ENCODE data around the gene CLDND2. TPM values are rescaled to one million over a fixed set of nuclear protein-coding genes. Genes with fewer than 3 reads are reported as not detected.
A peak's percentile ranks its signal among the peaks of the same experiment; 100 is the strongest.

The CLDND2 gene
- polyA plus RNA-seq, 1 of the 3 experiments (the other 2 are of a cell fraction): 0.26 TPM

DNA sequence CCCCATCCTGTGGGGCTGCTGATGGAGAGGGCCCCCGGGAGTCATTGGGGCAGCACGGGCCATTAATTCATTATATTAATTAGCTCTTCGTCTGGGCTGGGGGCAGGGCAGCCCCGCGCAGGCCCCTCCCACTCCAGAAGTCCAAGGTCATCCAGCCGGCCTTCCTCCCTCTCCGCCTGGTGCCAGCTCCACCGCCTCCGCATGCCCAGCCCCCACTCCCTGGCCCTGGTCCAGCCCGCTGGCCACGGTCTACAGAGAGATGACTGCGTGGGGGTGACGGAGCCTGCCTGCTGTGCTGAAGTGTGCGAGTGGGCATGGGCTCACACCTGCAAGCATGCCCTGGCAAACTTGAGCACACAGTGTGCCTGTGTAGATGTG, 48.5 kb downstream of the CLDND2 start:
- TF ChIP-seq EP300 (IDR thresholded peaks at IDR 0.05; ENCODE audit: borderline replicate concordance in 1 of 2, low read depth in 1 of 2, low read length in 1 of 2) (peak in 1 of 2 experiments; percentile 25; a peak in 1 of 4 replicates), MXI1 (IDR thresholded peaks at IDR 0.05; ENCODE audit: low read depth, low read length) (no peak), JUND (IDR thresholded peaks at IDR 0.05) (no peak), GATA2 (CRISPR knock-in tag; IDR thresholded peaks at IDR 0.05) (no peak), TCF12 (IDR thresholded peaks at IDR 0.05) (no peak), CHD2 (IDR thresholded peaks at IDR 0.05; ENCODE audit: low read length, partially characterized antibody) (peak; percentile 91), NFIC (IDR thresholded peaks at IDR 0.05; ENCODE audit: borderline replicate concordance) (0 out of 2 replicates have a peak, but pooled peaks have one; percentile 23)
- TF ChIP-seq, protein P1, sequence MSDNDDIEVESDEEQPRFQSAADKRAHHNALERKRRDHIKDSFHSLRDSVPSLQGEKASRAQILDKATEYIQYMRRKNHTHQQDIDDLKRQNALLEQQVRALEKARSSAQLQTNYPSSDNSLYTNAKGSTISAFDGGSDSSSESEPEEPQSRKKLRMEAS (IDR thresholded peaks at IDR 0.05; ENCODE audit: low read depth): no peak
- Histone ChIP-seq H2AFZ (ENCODE audit: low read depth) (no peak overlapping the region), H3K4me2 (no peak overlapping the region), H3K27ac (ENCODE audit: low read depth in 2 of 2, low read length in 1 of 2) (peak overlapping the region in 1 of 2 experiments; percentile 53; a peak in 2 of 4 replicates), H3K4me1 (ENCODE audit: control insufficient read depth in 1 of 2, insufficient read depth in 2 of 2, low read depth in 1 of 2, low read length in 1 of 2) (peaks cover 0 to 17% of the 10 kb centered on the region in 2 experiments; a peak in 1 of 4 replicates), H3K79me2 (ENCODE audit: insufficient read depth) (no peaks in the 10 kb centered on the region), H3K9me2 (no peaks in the 10 kb centered on the region), H3F3A (replicated peaks; ENCODE audit: insufficient read depth) (no peaks in the 10 kb centered on the region), H3K9me3 (no peaks in the 10 kb centered on the region), H3K4me3 (ENCODE audit: low read depth in 2 of 2, low read length in 1 of 2) (no peak overlapping the region), H4K20me1 (ENCODE audit: insufficient read depth) (no peaks in the 10 kb centered on the region), H3K27me3 (ENCODE audit: insufficient read depth) (no peaks in the 10 kb centered on the region), H3K36me3 (replicated peaks in 1 of 2; ENCODE audit: control insufficient read depth in 1 of 2, insufficient read depth in 2 of 2, low read length in 1 of 2) (no peaks in the 10 kb centered on the region), H3K9ac (no peak overlapping the region)
- CTCF ChIA-PET: interaction anchor here (0.8 to 1.0 kb wide), 2 partner anchors 19 to 457 kb away, joined by 3 read pairs; no protein-coding TSS in a partner anchor
- 9% methylated on average over 11 of the region's 14 CpGs for WGBS (ENCODE audit: low lambda C conversion rate)
- DNase-seq: peak; percentile 87
- POLR2A ChIA-PET: interaction anchor here (1.5 kb wide), 1 partner anchor 9 kb away, joined by 3 read pairs; the partner anchor contains the start of gene IGLON5

DNA sequence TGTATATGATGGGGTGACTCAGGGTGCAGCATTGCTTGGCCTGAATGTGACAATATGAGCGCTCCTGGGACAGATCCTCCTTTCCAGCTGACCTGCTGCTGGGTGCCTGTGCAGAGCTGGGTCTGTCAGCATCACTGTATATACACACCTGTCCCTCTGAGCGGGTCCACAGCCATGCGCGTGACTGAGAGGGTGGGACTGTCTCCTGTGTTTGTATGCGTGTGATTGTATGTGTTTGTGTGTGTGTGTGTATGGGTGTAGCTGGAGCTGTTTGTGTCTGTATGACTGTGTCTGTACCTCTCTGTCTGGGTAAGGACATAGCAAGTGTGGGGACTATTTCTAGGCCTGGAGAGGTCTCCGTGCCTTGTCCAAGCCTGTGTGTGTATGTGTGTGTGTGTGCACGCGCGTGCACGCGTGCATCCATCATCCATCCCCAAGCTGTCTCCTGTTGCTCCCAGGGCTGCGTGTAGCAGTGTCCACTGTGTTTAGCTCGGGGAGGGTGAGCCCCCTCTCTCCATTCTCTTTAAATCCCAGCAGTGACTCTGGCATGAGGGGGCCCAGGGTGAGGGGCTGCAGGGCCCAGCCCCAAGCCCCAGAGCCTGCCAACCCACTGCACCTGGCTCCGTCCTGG, 49.0 kb downstream of the CLDND2 start:
- H3K9me2 ChIP-seq: no peaks in the 10 kb centered on the region
- 83% methylated on average over 14 of the region's 14 CpGs for WGBS (ENCODE audit: low lambda C conversion rate)
- ChIA-PET CTCF (interaction anchor here (0.8 to 1.0 kb wide), 2 partner anchors 18 to 457 kb away, joined by 3 read pairs; no protein-coding TSS in a partner anchor), POLR2A (interaction anchor here (1.5 kb wide), 1 partner anchor 8 kb away, joined by 3 read pairs; the partner anchor contains the start of gene IGLON5)
- H2AFZ ChIP-seq (ENCODE audit: low read depth): no peak overlapping the region
- H3K4me3 ChIP-seq (ENCODE audit: low read depth in 2 of 2, low read length in 1 of 2): no peak overlapping the region
- no peaks in the 10 kb centered on the region for H4K20me1 ChIP-seq (ENCODE audit: insufficient read depth)
- TF ChIP-seq EP300 (IDR thresholded peaks at IDR 0.05; ENCODE audit: borderline replicate concordance in 1 of 2, low read depth in 1 of 2, low read length in 1 of 2) (no peak), FOXM1 (IDR thresholded peaks at IDR 0.05; ENCODE audit: low read depth) (no peak), TEAD4 (IDR thresholded peaks at IDR 0.05; ENCODE audit: borderline replicate concordance, insufficient read depth) (no peak), YY1 (IDR thresholded peaks at IDR 0.05; ENCODE audit: low read depth) (no peak), FOXJ3 (CRISPR knock-in tag; IDR thresholded peaks at IDR 0.05) (no peak), GATA2 (CRISPR knock-in tag; IDR thresholded peaks at IDR 0.05) (no peak), FOSL2 (IDR thresholded peaks at IDR 0.05; ENCODE audit: borderline replicate concordance, low read depth) (no peak), NFIC (IDR thresholded peaks at IDR 0.05; ENCODE audit: borderline replicate concordance) (no peak)
- TF ChIP-seq, protein P2, sequence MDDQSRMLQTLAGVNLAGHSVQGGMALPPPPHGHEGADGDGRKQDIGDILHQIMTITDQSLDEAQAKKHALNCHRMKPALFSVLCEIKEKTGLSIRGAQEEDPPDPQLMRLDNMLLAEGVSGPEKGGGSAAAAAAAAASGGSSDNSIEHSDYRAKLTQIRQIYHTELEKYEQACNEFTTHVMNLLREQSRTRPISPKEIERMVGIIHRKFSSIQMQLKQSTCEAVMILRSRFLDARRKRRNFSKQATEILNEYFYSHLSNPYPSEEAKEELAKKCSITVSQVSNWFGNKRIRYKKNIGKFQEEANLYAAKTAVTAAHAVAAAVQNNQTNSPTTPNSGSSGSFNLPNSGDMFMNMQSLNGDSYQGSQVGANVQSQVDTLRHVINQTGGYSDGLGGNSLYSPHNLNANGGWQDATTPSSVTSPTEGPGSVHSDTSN (IDR thresholded peaks at IDR 0.05): no peak
- TF ChIP-seq, protein P3, sequence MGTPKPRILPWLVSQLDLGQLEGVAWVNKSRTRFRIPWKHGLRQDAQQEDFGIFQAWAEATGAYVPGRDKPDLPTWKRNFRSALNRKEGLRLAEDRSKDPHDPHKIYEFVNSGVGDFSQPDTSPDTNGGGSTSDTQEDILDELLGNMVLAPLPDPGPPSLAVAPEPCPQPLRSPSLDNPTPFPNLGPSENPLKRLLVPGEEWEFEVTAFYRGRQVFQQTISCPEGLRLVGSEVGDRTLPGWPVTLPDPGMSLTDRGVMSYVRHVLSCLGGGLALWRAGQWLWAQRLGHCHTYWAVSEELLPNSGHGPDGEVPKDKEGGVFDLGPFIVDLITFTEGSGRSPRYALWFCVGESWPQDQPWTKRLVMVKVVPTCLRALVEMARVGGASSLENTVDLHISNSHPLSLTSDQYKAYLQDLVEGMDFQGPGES (IDR thresholded peaks at IDR 0.05; ENCODE audit: low read depth, low read length): no peak
- TF ChIP-seq, protein P4, sequence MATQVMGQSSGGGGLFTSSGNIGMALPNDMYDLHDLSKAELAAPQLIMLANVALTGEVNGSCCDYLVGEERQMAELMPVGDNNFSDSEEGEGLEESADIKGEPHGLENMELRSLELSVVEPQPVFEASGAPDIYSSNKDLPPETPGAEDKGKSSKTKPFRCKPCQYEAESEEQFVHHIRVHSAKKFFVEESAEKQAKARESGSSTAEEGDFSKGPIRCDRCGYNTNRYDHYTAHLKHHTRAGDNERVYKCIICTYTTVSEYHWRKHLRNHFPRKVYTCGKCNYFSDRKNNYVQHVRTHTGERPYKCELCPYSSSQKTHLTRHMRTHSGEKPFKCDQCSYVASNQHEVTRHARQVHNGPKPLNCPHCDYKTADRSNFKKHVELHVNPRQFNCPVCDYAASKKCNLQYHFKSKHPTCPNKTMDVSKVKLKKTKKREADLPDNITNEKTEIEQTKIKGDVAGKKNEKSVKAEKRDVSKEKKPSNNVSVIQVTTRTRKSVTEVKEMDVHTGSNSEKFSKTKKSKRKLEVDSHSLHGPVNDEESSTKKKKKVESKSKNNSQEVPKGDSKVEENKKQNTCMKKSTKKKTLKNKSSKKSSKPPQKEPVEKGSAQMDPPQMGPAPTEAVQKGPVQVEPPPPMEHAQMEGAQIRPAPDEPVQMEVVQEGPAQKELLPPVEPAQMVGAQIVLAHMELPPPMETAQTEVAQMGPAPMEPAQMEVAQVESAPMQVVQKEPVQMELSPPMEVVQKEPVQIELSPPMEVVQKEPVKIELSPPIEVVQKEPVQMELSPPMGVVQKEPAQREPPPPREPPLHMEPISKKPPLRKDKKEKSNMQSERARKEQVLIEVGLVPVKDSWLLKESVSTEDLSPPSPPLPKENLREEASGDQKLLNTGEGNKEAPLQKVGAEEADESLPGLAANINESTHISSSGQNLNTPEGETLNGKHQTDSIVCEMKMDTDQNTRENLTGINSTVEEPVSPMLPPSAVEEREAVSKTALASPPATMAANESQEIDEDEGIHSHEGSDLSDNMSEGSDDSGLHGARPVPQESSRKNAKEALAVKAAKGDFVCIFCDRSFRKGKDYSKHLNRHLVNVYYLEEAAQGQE (IDR thresholded peaks at IDR 0.05; ENCODE audit: low read depth, low read length): no peak
- no peaks in the 10 kb centered on the region for H3K27me3 ChIP-seq (ENCODE audit: insufficient read depth)
- DNase-seq: no peak
- H3K27ac ChIP-seq (ENCODE audit: low read depth in 2 of 2, low read length in 1 of 2): peak overlapping the region in 1 of 2 experiments; percentile 53; a peak in 2 of 4 replicates
- peaks cover 0 to 17% of the 10 kb centered on the region in 2 experiments; a peak in 1 of 4 replicates for H3K4me1 ChIP-seq (ENCODE audit: control insufficient read depth in 1 of 2, insufficient read depth in 2 of 2, low read depth in 1 of 2, low read length in 1 of 2)
- H3F3A ChIP-seq (replicated peaks; ENCODE audit: insufficient read depth): no peaks in the 10 kb centered on the region
- H3K79me2 ChIP-seq (ENCODE audit: insufficient read depth): no peaks in the 10 kb centered on the region
- no peak overlapping the region for H3K9ac ChIP-seq
- no peaks in the 10 kb centered on the region for H3K36me3 ChIP-seq (replicated peaks in 1 of 2; ENCODE audit: control insufficient read depth in 1 of 2, insufficient read depth in 2 of 2, low read length in 1 of 2)
- H3K4me2 ChIP-seq: no peak overlapping the region
- no peaks in the 10 kb centered on the region for H3K9me3 ChIP-seq
